WI38 (cell line): ENCODE measurements around the gene MTA3.

Experiments
- H3K4me3 ChIP-seq: 2 replicates; pipeline ENCODE4 v1.5.1; 2011; ENCODE audit warnings: low read depth, mild to moderate bottlenecking, control low read depth, low read length
- CTCF ChIP-seq: IDR thresholded peaks from 2 replicates; pipeline ENCODE4 v1.5.1; 2012; ENCODE audit warnings: low read depth, mild to moderate bottlenecking, control low read depth, low read length

MTA3 gene

GRCh38 chr2:42769583-42770287, 201.3 kb downstream of the MTA3 start:
- no peak for TF ChIP-seq CTCF
- H3K4me3 ChIP-seq = no peak overlapping the region

DNA sequence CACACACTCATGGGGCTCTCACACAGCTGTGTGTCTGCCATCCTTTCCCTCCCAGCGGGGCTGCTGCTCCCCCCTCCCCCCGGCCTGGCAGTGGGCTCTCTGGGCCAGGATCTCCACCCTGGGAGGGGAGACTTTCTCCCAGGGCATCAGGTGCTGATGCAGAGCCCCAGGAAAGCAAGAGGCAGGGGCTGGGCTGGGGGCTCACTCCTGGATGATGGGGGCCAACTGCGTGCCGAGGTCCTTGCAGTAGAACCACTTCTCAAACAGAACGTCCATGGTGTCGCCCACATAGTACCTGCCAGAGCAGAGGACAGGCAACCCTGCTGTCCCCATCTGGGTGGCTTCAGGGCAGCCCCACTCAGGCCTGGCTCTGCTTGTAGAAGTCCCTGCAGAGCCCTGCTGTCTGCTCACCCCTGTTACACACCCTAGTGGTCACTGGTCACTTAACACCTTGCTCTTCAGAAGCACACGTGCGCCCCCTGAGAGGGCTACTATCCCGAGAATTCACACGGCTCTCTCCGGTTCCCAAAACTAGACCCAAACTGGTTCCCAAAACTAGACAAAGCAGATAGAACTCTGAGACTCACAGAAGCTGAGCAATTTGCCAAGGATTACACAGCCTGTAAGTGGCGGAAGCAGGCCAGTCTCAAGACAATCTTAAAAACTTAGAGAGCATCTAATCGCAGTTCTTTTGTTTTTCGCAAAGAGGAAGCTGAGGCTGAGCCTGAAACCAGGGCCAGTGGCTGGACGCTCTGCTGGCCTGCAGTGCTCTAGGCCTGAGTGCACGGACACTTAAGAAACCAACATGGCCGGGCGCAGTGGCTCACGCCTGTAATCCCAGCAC, 202.1 kb downstream of the MTA3 start:
- no peak overlapping the region for H3K4me3 ChIP-seq
- peak; percentile 39 for TF ChIP-seq CTCF

DNA sequence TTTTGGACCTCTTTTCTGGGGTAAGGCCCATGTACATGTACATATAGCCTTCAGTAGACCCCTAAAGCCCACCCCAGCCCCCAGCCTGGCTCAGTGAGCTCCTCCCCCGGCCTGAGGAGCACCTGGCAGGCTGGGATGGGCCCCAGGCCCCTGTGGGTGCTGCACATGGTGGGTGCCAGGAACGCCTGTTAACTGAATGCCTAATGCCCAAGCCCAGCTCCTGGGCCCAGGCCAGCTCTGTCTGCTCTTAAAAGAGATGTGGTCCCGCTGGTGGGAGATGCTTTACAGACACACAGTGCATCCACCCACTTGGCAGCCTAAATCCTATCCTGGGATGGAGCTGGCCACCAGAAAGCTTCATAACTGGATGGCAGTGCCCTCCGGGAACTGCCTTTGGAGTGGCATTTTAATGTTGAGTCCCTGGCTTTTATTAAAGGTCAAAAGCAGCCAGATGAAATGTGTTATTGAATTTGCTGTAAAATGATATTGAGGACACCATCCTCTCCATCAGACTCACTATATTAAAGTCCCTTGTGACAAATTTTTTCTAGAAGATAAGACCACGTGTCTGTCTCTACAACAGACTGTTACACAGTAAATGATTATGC, 203.2 kb downstream of the MTA3 start:
- no peak for TF ChIP-seq CTCF

GRCh38 chr2:42775186-42775585, 206.8 kb downstream of the MTA3 start:
- TF ChIP-seq CTCF = no peak
- no peak overlapping the region for H3K4me3 ChIP-seq

More for the DNA sequence above, 203.2 kb downstream of the MTA3 start:
- no peak overlapping the region for H3K4me3 ChIP-seq

DNA sequence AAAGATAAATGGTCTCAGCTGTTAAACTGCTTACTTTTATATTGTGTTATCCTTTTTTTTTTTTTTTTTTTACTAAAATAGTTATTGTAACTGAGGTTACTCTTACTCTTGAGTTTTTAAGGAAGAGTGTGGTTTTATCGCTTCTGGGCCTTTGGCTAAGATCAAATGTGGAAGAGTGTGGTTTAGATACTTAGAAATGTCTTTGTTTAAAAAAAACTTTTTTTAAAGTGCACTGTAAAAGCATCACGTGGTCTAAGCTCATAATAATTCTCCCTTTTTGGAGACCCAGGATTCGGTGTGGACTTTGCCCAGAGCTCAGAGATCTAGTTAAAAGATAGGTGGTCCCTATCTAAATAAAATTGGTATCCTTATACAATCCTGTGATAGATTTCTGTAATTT, 207.4 kb downstream of the MTA3 start:
- H3K4me3 ChIP-seq = no peak overlapping the region
- TF ChIP-seq CTCF = no peak

- H3K4me3 ChIP-seq = no peak overlapping the region
- TF ChIP-seq CTCF = no peak
Observed at GRCh38 chr2:42777883-42778805, 209.7 kb downstream of the MTA3 start.
